ENCODE measurements around the gene IL1RAPL1. TPM values are rescaled to one million over a fixed set of nuclear protein-coding genes. Genes with fewer than 3 reads are reported as not detected.

IL1RAPL1 gene
- total RNA-seq, 1 donor from 2014 or later = 3.6 TPM

GRCh38 chrX:29851857-29852605 lies 1264.8 kb downstream of the IL1RAPL1 start:
- no peaks in the 10 kb centered on the region for H3K36me3 Mint-ChIP-seq (ENCODE audit: insufficient read depth)
- H3K9me3 Mint-ChIP-seq (ENCODE audit: low read depth) = no peaks in the 10 kb centered on the region
- no peak overlapping the region for H3K27ac Mint-ChIP-seq
- no peak overlapping the region for H3K4me3 Mint-ChIP-seq (ENCODE audit: low read depth)
- peaks cover 9% of the 10 kb centered on the region for H3K4me1 Mint-ChIP-seq (ENCODE audit: low read depth)
- no peak for TF ChIP-seq CTCF (IDR thresholded peaks at IDR 0.05; ENCODE audit: unreplicated experiment)
- no peak for DNase-seq (ENCODE audit: low spot score, unreplicated experiment)
- no peaks in the 10 kb centered on the region for H3K27me3 Mint-ChIP-seq

DNA sequence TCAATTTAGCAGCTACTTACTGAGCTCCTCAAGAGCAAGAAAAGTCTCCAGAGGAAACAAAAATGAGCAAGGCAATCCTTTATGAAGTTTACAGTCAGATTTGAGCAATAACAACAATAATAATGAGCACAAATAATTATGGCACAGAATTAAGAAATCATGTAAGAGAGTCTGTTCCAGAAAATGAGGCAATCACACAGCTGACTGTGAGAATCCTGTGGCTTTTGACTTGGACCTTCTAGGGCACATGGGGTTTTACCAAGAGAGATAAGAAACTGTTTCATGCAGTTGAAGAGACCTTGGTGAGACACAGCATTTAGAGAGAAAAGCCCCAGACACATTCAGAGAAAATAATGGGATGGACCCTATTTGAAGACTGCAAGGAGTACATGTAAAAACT lies 1265.5 kb downstream of the IL1RAPL1 start:
- no peak for TF ChIP-seq CTCF (IDR thresholded peaks at IDR 0.05; ENCODE audit: unreplicated experiment)
- H3K27me3 Mint-ChIP-seq = no peaks in the 10 kb centered on the region
- H3K4me3 Mint-ChIP-seq (ENCODE audit: low read depth) = no peak overlapping the region
- no peaks in the 10 kb centered on the region for H3K9me3 Mint-ChIP-seq (ENCODE audit: low read depth)
- no peak for DNase-seq (ENCODE audit: low spot score, unreplicated experiment)
- H3K27ac Mint-ChIP-seq = no peak overlapping the region
- H3K36me3 Mint-ChIP-seq (ENCODE audit: insufficient read depth) = no peaks in the 10 kb centered on the region
- peaks cover 9% of the 10 kb centered on the region for H3K4me1 Mint-ChIP-seq (ENCODE audit: low read depth)

DNA sequence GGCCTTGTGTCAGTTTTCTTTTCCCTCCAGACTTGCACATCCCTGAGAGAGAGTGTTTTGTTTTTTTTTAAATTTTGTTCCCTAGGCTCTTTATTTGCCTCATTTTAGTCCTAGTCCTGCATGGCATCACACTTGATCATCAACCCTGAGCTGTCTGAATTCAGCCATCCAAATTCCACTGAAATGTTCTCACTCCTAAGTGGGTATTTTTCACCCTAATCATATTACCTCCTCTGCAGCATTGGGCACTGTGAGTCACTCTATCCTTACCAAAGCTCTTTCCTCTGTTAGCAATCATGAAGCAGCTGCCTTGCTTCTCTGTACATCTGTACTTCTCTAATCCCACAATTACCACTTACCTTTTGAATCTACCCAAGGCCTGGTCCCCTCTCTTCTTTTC lies 1271.5 kb downstream of the IL1RAPL1 start:
- TF ChIP-seq CTCF (IDR thresholded peaks at IDR 0.05; ENCODE audit: unreplicated experiment) = no peak
- Mint-ChIP-seq H3K27ac (no peak overlapping the region), H3K27me3 (no peaks in the 10 kb centered on the region), H3K4me3 (ENCODE audit: low read depth) (no peak overlapping the region), H3K9me3 (ENCODE audit: low read depth) (no peaks in the 10 kb centered on the region), H3K4me1 (ENCODE audit: low read depth) (no peaks in the 10 kb centered on the region), H3K36me3 (ENCODE audit: insufficient read depth) (no peaks in the 10 kb centered on the region)
- DNase-seq (ENCODE audit: low spot score, unreplicated experiment) = no peak

DNA sequence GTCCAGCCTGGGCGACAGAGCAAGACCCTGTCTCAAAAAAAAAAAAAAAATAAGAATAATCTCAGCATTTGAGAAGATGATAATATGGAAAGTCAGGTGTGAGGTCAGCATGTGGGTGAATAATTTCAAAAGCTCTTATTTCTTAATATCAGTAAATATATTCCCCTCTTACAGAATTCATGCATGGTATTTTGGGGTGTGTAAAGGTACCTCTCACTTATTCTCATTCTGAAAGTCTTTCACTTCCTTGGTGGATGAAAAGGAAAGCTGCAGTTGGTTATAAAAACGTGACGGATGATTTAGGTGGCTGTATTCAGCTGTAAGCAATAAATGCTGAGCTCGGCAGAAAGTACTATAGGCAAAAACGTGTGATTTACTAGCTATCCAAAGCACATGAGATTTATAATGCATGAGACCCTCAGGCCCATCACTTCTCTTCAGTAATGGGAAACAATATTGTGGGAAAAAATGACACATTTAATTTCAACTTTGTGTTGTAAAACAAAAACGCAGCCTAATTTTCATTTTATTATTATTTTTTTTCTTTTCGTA lies 1275.0 kb downstream of the IL1RAPL1 start:
- Mint-ChIP-seq H3K27me3 (no peaks in the 10 kb centered on the region), H3K4me3 (ENCODE audit: low read depth) (no peak overlapping the region), H3K27ac (no peak overlapping the region), H3K4me1 (ENCODE audit: low read depth) (peaks cover 3% of the 10 kb centered on the region), H3K36me3 (ENCODE audit: insufficient read depth) (no peaks in the 10 kb centered on the region), H3K9me3 (ENCODE audit: low read depth) (no peaks in the 10 kb centered on the region)
- DNase-seq (ENCODE audit: low spot score, unreplicated experiment) = no peak
- no peak for TF ChIP-seq CTCF (IDR thresholded peaks at IDR 0.05; ENCODE audit: unreplicated experiment)

- H3K27me3 Mint-ChIP-seq = no peaks in the 10 kb centered on the region
- no peak overlapping the region for H3K4me3 Mint-ChIP-seq (ENCODE audit: low read depth)
- no peak for DNase-seq (ENCODE audit: low spot score, unreplicated experiment)
- H3K4me1 Mint-ChIP-seq (ENCODE audit: low read depth) = peaks cover 3% of the 10 kb centered on the region
- TF ChIP-seq CTCF (IDR thresholded peaks at IDR 0.05; ENCODE audit: unreplicated experiment) = no peak
- H3K36me3 Mint-ChIP-seq (ENCODE audit: insufficient read depth) = no peaks in the 10 kb centered on the region
- no peak overlapping the region for H3K27ac Mint-ChIP-seq
- no peaks in the 10 kb centered on the region for H3K9me3 Mint-ChIP-seq (ENCODE audit: low read depth)
Observed at GRCh38 chrX:29867971-29868370, 1280.7 kb downstream of the IL1RAPL1 start.
